IMR-90 (cell line): Measurements from ENCODE around the gene SLC38A4. TPM values are rescaled to one million over a fixed set of nuclear protein-coding genes. Genes with fewer than 3 reads are reported as not detected.

Experiments used
- ATAC-seq: fragments of 200-7000 bp; cut with Tn5 transposase; 2 replicates; pipeline ENCODE4 v1.9.1; 2020; ENCODE audit warnings: low read depth, mild to moderate bottlenecking, moderate library complexity
- BruUV-seq: library from RNA; stranded (reverse); fragments of 400-500 nt; replicated peaks from 2 replicates; lab custom pipeline; 2021; lab: Mats Ljungman, UMichigan
- CTCF ChIA-PET: fragments of 300-600 bp; formaldehyde crosslinking; extraction: SDS; loops from one replicate; lab custom pipeline; 2021; ENCODE audit warnings: antibody characterized with exemption; lab: Yijun Ruan, JAX
- POLR2A ChIA-PET: fragments of 300-600 bp; sonication (Branson Sonifier 250); formaldehyde crosslinking; loops from one replicate; lab custom pipeline; 2022; ENCODE audit warnings: antibody characterized with exemption; ENCODE audit not compliant: unreplicated experiment; lab: Charles Lee
- DNase-seq: peaks from one replicate; pipeline ENCODE4 v3.0.0; 2013
- H2AFZ ChIP-seq: replicated peaks from 2 replicates; pipeline ENCODE3; 2013; ENCODE audit warnings: low read length, mild to moderate bottlenecking; ENCODE audit not compliant: poor library complexity
- H2AK5ac ChIP-seq: 2 replicates; pipeline ENCODE4 v1.6.1; 2013; ENCODE audit warnings: low read depth, low read length, inconsistent platforms
- H2AK9ac ChIP-seq: replicated peaks from 2 replicates; pipeline ENCODE3; 2013; ENCODE audit warnings: mild to moderate bottlenecking, low read depth, low read length, moderate library complexity; ENCODE audit not compliant: poor library complexity
- H2BK120ac ChIP-seq: 2 replicates; pipeline ENCODE4 v1.6.1; 2013; ENCODE audit warnings: low read depth, low read length, inconsistent platforms
- H2BK15ac ChIP-seq: 3 replicates; pipeline ENCODE4 v1.6.1; 2013; ENCODE audit warnings: low read depth, low read length, inconsistent platforms
- H2BK20ac ChIP-seq: 2 replicates; pipeline ENCODE4 v1.6.1; 2013; ENCODE audit warnings: low read depth, mild to moderate bottlenecking, inconsistent platforms, low read length, moderate library complexity
- H2BK5ac ChIP-seq: 2 replicates; pipeline ENCODE4 v1.6.1; 2013; ENCODE audit warnings: mild to moderate bottlenecking, low read depth, low read length, inconsistent platforms; ENCODE audit not compliant: poor library complexity, severe bottlenecking
- H3K14ac ChIP-seq: replicated peaks from 2 replicates; pipeline ENCODE4 v1.6.1; 2013; ENCODE audit warnings: low read depth, low read length, inconsistent platforms
- H3K18ac ChIP-seq: 2 replicates; pipeline ENCODE4 v1.6.1; 2013; ENCODE audit warnings: low read depth, low read length, control low read depth
- H3K23ac ChIP-seq: 2 replicates; pipeline ENCODE4 v1.6.1; 2013; ENCODE audit warnings: low read depth, low read length, inconsistent platforms
- H3K27ac ChIP-seq: 2 replicates; pipeline ENCODE4 v1.5.1; 2013; ENCODE audit warnings: mild to moderate bottlenecking, control low read depth, low read length; ENCODE audit not compliant: insufficient read depth
- H3K27me3 ChIP-seq: 2 replicates; pipeline ENCODE4 v1.6.1; 2013; ENCODE audit warnings: low read length; ENCODE audit not compliant: control insufficient read depth, insufficient read depth
- H3K36me3 ChIP-seq: 2 replicates; pipeline ENCODE4 v1.6.1; 2013; ENCODE audit warnings: low read length, mixed read lengths; ENCODE audit not compliant: control insufficient read depth, insufficient read depth
- H3K4ac ChIP-seq: 2 replicates; pipeline ENCODE4 v1.6.1; 2013; ENCODE audit warnings: low read depth, low read length, inconsistent platforms
- H3K4me1 ChIP-seq: 2 replicates; pipeline ENCODE4 v1.6.1; 2013; ENCODE audit warnings: low read length, mixed read lengths; ENCODE audit not compliant: control insufficient read depth, insufficient read depth
- H3K4me2 ChIP-seq: 2 replicates; pipeline ENCODE4 v1.6.1; 2013; ENCODE audit warnings: low read depth, mild to moderate bottlenecking, control low read depth, low read length, moderate library complexity
- H3K4me3 ChIP-seq: 2 replicates; pipeline ENCODE4 v1.5.1; 2013; ENCODE audit warnings: low read depth, mild to moderate bottlenecking, control low read depth, low read length, moderate library complexity; ENCODE audit not compliant: insufficient read depth
- H3K56ac ChIP-seq: 2 replicates; pipeline ENCODE4 v1.6.1; 2013; ENCODE audit warnings: low read length, inconsistent platforms; ENCODE audit not compliant: insufficient read depth; ENCODE audit errors: extremely low read depth
- H3K79me1 ChIP-seq, 2 experiments: 2 replicates each; pipeline ENCODE4 v1.6.1; 2013; ENCODE audit warnings: low read length in 2 of 2, inconsistent platforms in 1 of 2, low read depth in 1 of 2
- H3K9ac ChIP-seq: 2 replicates; pipeline ENCODE4 v1.6.1; 2013; ENCODE audit warnings: low read depth, low read length, control low read depth
- H3K9me1 ChIP-seq: 2 replicates; pipeline ENCODE4 v1.6.1; 2013; ENCODE audit warnings: low read length, inconsistent platforms; ENCODE audit not compliant: insufficient read depth
- H3K9me3 ChIP-seq: 2 replicates; pipeline ENCODE4 v1.6.1; 2013; ENCODE audit warnings: low read length; ENCODE audit not compliant: control insufficient read depth, insufficient read depth
- H4K20me1 ChIP-seq: 2 replicates; pipeline ENCODE4 v1.6.1; 2013; ENCODE audit warnings: low read length, inconsistent platforms; ENCODE audit not compliant: insufficient read depth
- H4K5ac ChIP-seq: 2 replicates; pipeline ENCODE4 v1.6.1; 2013; ENCODE audit warnings: mild to moderate bottlenecking, low read depth, low read length, control low read depth
- H4K8ac ChIP-seq, 2 experiments: 2 replicates each; pipeline ENCODE4 v1.6.1; 2013; ENCODE audit warnings: low read depth in 2 of 2, low read length in 2 of 2, control low read depth in 1 of 2, inconsistent platforms in 1 of 2
- H4K91ac ChIP-seq: 2 replicates; pipeline ENCODE4 v1.6.1; 2013; ENCODE audit warnings: low read depth, low read length, inconsistent platforms; ENCODE audit not compliant: insufficient read depth
- BHLHE40 ChIP-seq: fragments of 150-350 bp; IDR thresholded peaks from 2 replicates; pipeline ENCODE4 v1.6.1; 2016; ENCODE audit warnings: mild to moderate bottlenecking, low read depth, low read length
- CEBPB ChIP-seq: IDR thresholded peaks from 2 replicates; pipeline ENCODE4 v1.6.1; 2012; ENCODE audit warnings: low read depth, low read length, improper control_type of control experiment
- CTCF ChIP-seq: conservative IDR thresholded peaks from 2 replicates; pipeline ENCODE4 v1.5.1; 2012; ENCODE audit warnings: mild to moderate bottlenecking, low read depth, low read length, improper control_type of control experiment
- FOS ChIP-seq: fragments of 150-350 bp; IDR thresholded peaks from 2 replicates; pipeline ENCODE4 v1.6.1; 2016; ENCODE audit warnings: low read depth, low read length
- MXI1 ChIP-seq: IDR thresholded peaks from 2 replicates; pipeline ENCODE4 v1.6.1; 2012; ENCODE audit warnings: low read depth, mild to moderate bottlenecking, low read length, moderate library complexity, borderline replicate concordance
- NFE2L2 ChIP-seq: fragments of 150-350 bp; IDR thresholded peaks from 2 replicates; pipeline ENCODE4 v1.6.1; 2016; ENCODE audit warnings: low read depth, mild to moderate bottlenecking, low read length
- POLR2A ChIP-seq: IDR thresholded peaks from 2 replicates; pipeline ENCODE4 v1.6.1; 2012; ENCODE audit warnings: mild to moderate bottlenecking, low read depth, low read length
- RAD21 ChIP-seq: IDR thresholded peaks from 2 replicates; pipeline ENCODE4 v1.6.1; 2012; ENCODE audit warnings: low read length, improper control_type of control experiment
- RFX5 ChIP-seq: IDR thresholded peaks from 2 replicates; pipeline ENCODE4 v1.8.0; 2012; ENCODE audit warnings: low read depth, mild to moderate bottlenecking, low read length, moderate library complexity
- SMC3 ChIP-seq: fragments of 150-350 bp; IDR thresholded peaks from 2 replicates; pipeline ENCODE4 v1.6.1; 2016; ENCODE audit warnings: low read depth, mild to moderate bottlenecking, antibody characterized with exemption, low read length, moderate library complexity
- WGBS, 2 experiments: methylation state at CpG; one replicate each; pipeline versions ENCODE4 v1.1.5 to v1.1.7; 2013; ENCODE audit warnings: missing lambda C conversion rate in 2 of 2; ENCODE audit not compliant: insufficient read length in 1 of 2; ENCODE audit errors: extremely low coverage in 2 of 2; 5-methylcytosine and 5-hydroxymethylcytosine counted together
- dilution Hi-C: fragments of 300-500 bp; cut with HindIII; formaldehyde crosslinking; loops from one replicate; pipeline ENCODE4 v1.14.3; 2018; ENCODE audit warnings: low sequenced_read_pairs; ENCODE audit not compliant: unreplicated experiment
- in situ Hi-C: fragments of 300-500 bp; cut with MboI; formaldehyde crosslinking; loops from 3 replicates; pipeline ENCODE4 v1.14.3; 2019; ENCODE audit warnings: low sequenced_read_pairs, inconsistent platforms, mixed read lengths
- intact Hi-C: fragments of 100-400 bp; cut with micrococcal nuclease; formaldehyde crosslinking; loops from 2 replicates; pipeline ENCODE4 v1.10.0; 2022
- polyA plus RNA-seq, 3 experiments: library from polyadenylated mRNA; depleted of rRNA; stranded (reverse); fragments of >200 nt; gene quantifications; 2 replicates each; pipeline ENCODE4 v1.2.3, GENCODE V29; 2012; ENCODE audit warnings: low replicate concordance in 1 of 3
- total RNA-seq: library from RNA; depleted of rRNA; stranded (reverse); fragments of >200 nt; gene quantifications from 2 replicates; pipeline ENCODE4 v1.2.3, GENCODE V29; 2012
- TF ChIP-seq, protein P1 (sequence below): fragments of 150-350 bp; IDR thresholded peaks from 2 replicates; pipeline ENCODE4 v1.6.1; 2016; ENCODE audit warnings: low read depth, mild to moderate bottlenecking, low read length, moderate library complexity, borderline replicate concordance

SLC38A4 gene
- total and polyA plus RNA-seq, 2 of the 4 experiments (the other 2 are of a cell fraction), result 2.3 to 2.7 TPM

DNA sequence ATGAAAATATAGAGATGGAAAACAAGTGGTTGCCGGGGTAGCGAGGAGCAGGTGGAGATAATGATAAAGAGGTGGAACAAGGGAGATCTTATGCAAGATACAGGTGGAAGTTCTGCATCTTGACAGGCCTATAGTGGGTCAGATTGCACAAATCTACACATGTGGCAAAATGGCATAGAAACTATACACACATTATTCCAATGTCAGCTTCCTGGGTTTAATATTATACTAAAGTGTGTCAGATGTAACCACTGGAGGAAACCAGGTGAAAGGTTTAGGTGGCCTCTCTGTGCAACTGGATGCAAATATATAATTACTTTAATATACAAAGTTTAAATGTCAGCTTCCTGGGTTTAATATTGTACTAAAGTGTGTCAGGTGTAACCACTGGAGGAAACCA, 1.1 kb downstream of the SLC38A4 start:
- ChIA-PET POLR2A (no interaction called here), CTCF (no interaction called here)
- Histone ChIP-seq H3K36me3 (no peaks in the 10 kb centered on the region), H3K9me3 (no peaks in the 10 kb centered on the region), H3K4ac (no peak overlapping the region), H3K18ac (no peak overlapping the region), H2AK5ac (no peak overlapping the region), H2AFZ (no peak overlapping the region), H3K56ac (no peak overlapping the region), H3K27me3 (no peaks in the 10 kb centered on the region; the same call in 1 of the 2 replicates), H4K8ac (no peak overlapping the region), H3K23ac (no peak overlapping the region), H3K4me2 (no peak overlapping the region), H3K9ac (no peak overlapping the region), H3K79me1 (peaks cover 0 to 3% of the 10 kb centered on the region in 2 experiments; a peak in 1 of 4 replicates), H4K20me1 (no peaks in the 10 kb centered on the region), H3K9me1 (no peaks in the 10 kb centered on the region), H2BK5ac (no peak overlapping the region), H3K27ac (no peak overlapping the region), H2AK9ac (no peak overlapping the region), H4K91ac (no peak overlapping the region), H2BK15ac (no peak overlapping the region), H3K4me3 (no peak overlapping the region), H3K14ac (no peak overlapping the region), H2BK120ac (no peak overlapping the region), H3K4me1 (no peaks in the 10 kb centered on the region; the same call in 1 of the 2 replicates), H2BK20ac (no peak overlapping the region), H4K5ac (no peak overlapping the region)
- DNase-seq, result no peak
- no TSS peak for BruUV-seq
- intact Hi-C loops (no loop called here), dilution Hi-C loops (no loop called here), in situ Hi-C loops (no loop called here)
- no CpG with 5 or more reads among the region's 2 CpGs for WGBS, 2 experiments
- no peak for ATAC-seq
- TF ChIP-seq MXI1, result no peak
- no peak for TF ChIP-seq CTCF
- no peak for TF ChIP-seq CEBPB
- TF ChIP-seq RFX5, result no peak
- no peak for TF ChIP-seq FOS
- no peak for TF ChIP-seq POLR2A
- TF ChIP-seq, protein P1, sequence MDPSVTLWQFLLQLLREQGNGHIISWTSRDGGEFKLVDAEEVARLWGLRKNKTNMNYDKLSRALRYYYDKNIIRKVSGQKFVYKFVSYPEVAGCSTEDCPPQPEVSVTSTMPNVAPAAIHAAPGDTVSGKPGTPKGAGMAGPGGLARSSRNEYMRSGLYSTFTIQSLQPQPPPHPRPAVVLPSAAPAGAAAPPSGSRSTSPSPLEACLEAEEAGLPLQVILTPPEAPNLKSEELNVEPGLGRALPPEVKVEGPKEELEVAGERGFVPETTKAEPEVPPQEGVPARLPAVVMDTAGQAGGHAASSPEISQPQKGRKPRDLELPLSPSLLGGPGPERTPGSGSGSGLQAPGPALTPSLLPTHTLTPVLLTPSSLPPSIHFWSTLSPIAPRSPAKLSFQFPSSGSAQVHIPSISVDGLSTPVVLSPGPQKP, result no peak
- no peak for TF ChIP-seq NFE2L2
- TF ChIP-seq SMC3, result no peak
- TF ChIP-seq RAD21, result no peak
- no peak for TF ChIP-seq BHLHE40
